Activated CD4-positive, CD25-positive, alpha-beta regulatory T cell treated with anti-CD3 and anti-CD28 coated beads, Interleukin-2, amount 50 U/mL, for 72 hours (primary cell): ENCODE data around the gene GASK1A.

ENCODE experiments used
- DNase-seq: peaks from one replicate; pipeline ENCODE4 v3.0.0; 2021

GASK1A gene

GRCh38 chr3:43015991-43016865, 37.1 kb downstream of the GASK1A start:
- DNase-seq, result no peak

GRCh38 chr3:43017004-43017403, 37.9 kb downstream of the GASK1A start:
- no peak for DNase-seq

- no peak for DNase-seq
Measured at GRCh38 chr3:43017593-43018195, 38.6 kb downstream of the GASK1A start.

GRCh38 chr3:43018246-43018645, 39.1 kb downstream of the GASK1A start:
- DNase-seq, result no peak

GRCh38 chr3:43019006-43019809, 40.1 kb downstream of the GASK1A start:
- no peak for DNase-seq

- no peak for DNase-seq
Measured at GRCh38 chr3:43019826-43020225, 40.7 kb downstream of the GASK1A start.

GRCh38 chr3:43021186-43021585, 42.1 kb downstream of the GASK1A start:
- DNase-seq, result no peak

- no peak for DNase-seq
Measured at GRCh38 chr3:43022121-43022520, 43.0 kb downstream of the GASK1A start.

- no peak for DNase-seq
Measured at GRCh38 chr3:43023066-43023465, 44.0 kb downstream of the GASK1A start.

GRCh38 chr3:43023746-43024145, 44.6 kb downstream of the GASK1A start:
- no peak for DNase-seq

- no peak for DNase-seq
Measured at GRCh38 chr3:43024181-43024885, 45.2 kb downstream of the GASK1A start.

GRCh38 chr3:43025423-43025822, 46.3 kb downstream of the GASK1A start:
- DNase-seq, result no peak

GRCh38 chr3:43028001-43028400, 48.9 kb downstream of the GASK1A start:
- no peak for DNase-seq

- no peak for DNase-seq
Measured at GRCh38 chr3:43028678-43029490, 49.8 kb downstream of the GASK1A start.

- DNase-seq, result no peak
Measured at GRCh38 chr3:43030162-43030935, 51.2 kb downstream of the GASK1A start.

- no peak for DNase-seq
Measured at GRCh38 chr3:43031485-43031884, 52.4 kb downstream of the GASK1A start.

- DNase-seq, result no peak
Measured at GRCh38 chr3:43031889-43032545, 52.9 kb downstream of the GASK1A start.

GRCh38 chr3:43032646-43033628, 53.8 kb downstream of the GASK1A start:
- no peak for DNase-seq

- no peak for DNase-seq
Measured at GRCh38 chr3:43034200-43034599, 55.1 kb downstream of the GASK1A start.
